SK-N-MC (cell line): ENCODE results near the gene MYO1A.

ENCODE experiments used
- DNase-seq: peaks from one replicate; pipeline ENCODE4 v3.0.0-alpha.2; 2011; ENCODE audit warnings: low read depth, low spot score
- H3K27ac ChIP-seq: fragments of 200-600 bp; sonication (generic); 2 replicates; pipeline ENCODE4 v1.5.1; 2016; ENCODE audit warnings: mixed run types
- H3K36me3 ChIP-seq: fragments of 200-600 bp; sonication (generic); 2 replicates; pipeline ENCODE4 v1.6.1; 2017; ENCODE audit warnings: antibody characterized with exemption, low read length, mixed read lengths; ENCODE audit not compliant: insufficient read depth
- H3K4me3 ChIP-seq: fragments of 200-600 bp; sonication (generic); 2 replicates; pipeline ENCODE4 v1.5.1; 2016
- H3K9ac ChIP-seq: fragments of 200-600 bp; sonication (generic); 2 replicates; pipeline ENCODE4 v1.8.0; 2017; ENCODE audit warnings: mixed run types, mixed read lengths; ENCODE audit not compliant: insufficient read length
- H3K9me3 ChIP-seq: fragments of 200-600 bp; sonication (generic); 2 replicates; pipeline ENCODE4 v1.6.1; 2017; ENCODE audit warnings: low read depth, mild to moderate bottlenecking, antibody characterized with exemption, low read length, moderate library complexity, mixed read lengths
- EZH2 ChIP-seq: fragments of 200-600 bp; sonication (generic); IDR thresholded peaks from one replicate; pipeline ENCODE4 v1.6.1; 2017; ENCODE audit warnings: antibody characterized with exemption
- FOXP2 ChIP-seq: optimal IDR thresholded peaks from 2 replicates; pipeline ENCODE3; 2011; ENCODE audit warnings: mild to moderate bottlenecking, moderate library complexity; ENCODE audit not compliant: insufficient read depth; ENCODE audit errors: extremely low read length, control extremely low read depth
- POLR2AphosphoS5 ChIP-seq: IDR thresholded peaks from 2 replicates; pipeline ENCODE4 v1.6.1; 2012; ENCODE audit warnings: mild to moderate bottlenecking, low read depth, low read length, borderline replicate concordance

The MYO1A gene

GRCh38 chr12:57093415-57094207 lies 43.7 kb upstream of the MYO1A start:
- H3K4me3 ChIP-seq, result no peak overlapping the region

GRCh38 chr12:57092876-57093414 lies 43.0 kb upstream of the MYO1A start:
- TF ChIP-seq FOXP2 (no peak), EZH2 (no peak), POLR2AphosphoS5 (no peak)
- Histone ChIP-seq H3K9me3 (no peaks in the 10 kb centered on the region), H3K27ac (peak overlapping the region; percentile 22; the same call in 1 of the 2 replicates), H3K36me3 (peaks cover 48% of the 10 kb centered on the region), H3K4me3 (no peak overlapping the region), H3K9ac (no peak overlapping the region)
- DNase-seq, result no peak

More at GRCh38 chr12:57093415-57094207, 43.7 kb upstream of the MYO1A start:
- TF ChIP-seq EZH2, result no peak
- TF ChIP-seq POLR2AphosphoS5, result peak; percentile 58; the same call in 1 of the 2 replicates
- DNase-seq, result no peak
- peaks cover 48% of the 10 kb centered on the region for H3K36me3 ChIP-seq
- peak overlapping the region; percentile 48; the same call in 1 of the 2 replicates for H3K27ac ChIP-seq
- no peak overlapping the region for H3K9ac ChIP-seq
- H3K9me3 ChIP-seq, result no peaks in the 10 kb centered on the region

GRCh38 chr12:57092529-57092862 lies 42.6 kb upstream of the MYO1A start:
- DNase-seq, result no peak
- H3K4me3 ChIP-seq, result no peak overlapping the region
- H3K36me3 ChIP-seq, result peaks cover 48% of the 10 kb centered on the region
- peak overlapping the region; percentile 22; the same call in 1 of the 2 replicates for H3K27ac ChIP-seq
- TF ChIP-seq EZH2, result no peak
- TF ChIP-seq POLR2AphosphoS5, result no peak
- TF ChIP-seq FOXP2, result no peak
- no peaks in the 10 kb centered on the region for H3K9me3 ChIP-seq
- no peak overlapping the region for H3K9ac ChIP-seq

GRCh38 chr12:57091638-57092528 lies 42.0 kb upstream of the MYO1A start:
- Histone ChIP-seq H3K27ac (no peak overlapping the region), H3K36me3 (peaks cover 48% of the 10 kb centered on the region), H3K9me3 (no peaks in the 10 kb centered on the region), H3K4me3 (no peak overlapping the region), H3K9ac (no peak overlapping the region)
- no peak for TF ChIP-seq EZH2
- TF ChIP-seq FOXP2, result no peak
- no peak for TF ChIP-seq POLR2AphosphoS5
- DNase-seq, result no peak

GRCh38 chr12:57090924-57091637 lies 41.2 kb upstream of the MYO1A start:
- H3K9me3 ChIP-seq, result no peaks in the 10 kb centered on the region
- TF ChIP-seq POLR2AphosphoS5, result no peak
- TF ChIP-seq EZH2, result no peak
- no peak for TF ChIP-seq FOXP2
- H3K36me3 ChIP-seq, result peaks cover 48% of the 10 kb centered on the region
- peak overlapping the region; percentile 19; the same call in 1 of the 2 replicates for H3K27ac ChIP-seq
- peak overlapping the region; percentile 65 for H3K4me3 ChIP-seq
- no peak overlapping the region for H3K9ac ChIP-seq
- DNase-seq, result no peak

GRCh38 chr12:57090490-57090889 lies 40.6 kb upstream of the MYO1A start:
- no peak for TF ChIP-seq FOXP2
- TF ChIP-seq POLR2AphosphoS5, result no peak
- TF ChIP-seq EZH2, result no peak

GRCh38 chr12:57089271-57090245 lies 39.6 kb upstream of the MYO1A start:
- Histone ChIP-seq H3K36me3 (peaks cover 36% of the 10 kb centered on the region), H3K9me3 (no peaks in the 10 kb centered on the region), H3K27ac (peak overlapping the region; percentile 67; the same call in 1 of the 2 replicates), H3K4me3 (peak overlapping the region; percentile 96), H3K9ac (peak overlapping the region; percentile 76)
- no peak for DNase-seq
- TF ChIP-seq EZH2, result no peak
- TF ChIP-seq FOXP2, result no peak
- peak; percentile 38; the same call in 1 of the 2 replicates for TF ChIP-seq POLR2AphosphoS5

More at GRCh38 chr12:57090490-57090889, 40.6 kb upstream of the MYO1A start:
- no peak for DNase-seq
- Histone ChIP-seq H3K36me3 (peaks cover 45% of the 10 kb centered on the region), H3K27ac (peak overlapping the region; percentile 19; the same call in 1 of the 2 replicates), H3K4me3 (peak overlapping the region; percentile 65), H3K9ac (no peak overlapping the region), H3K9me3 (no peaks in the 10 kb centered on the region)
